Body of pancreas (tissue), 4 donors: ENCODE measurements around the gene SPAG6. TPM values are rescaled to one million over a fixed set of nuclear protein-coding genes. Genes with fewer than 3 reads are reported as not detected.
A peak's percentile ranks its signal among the peaks of the same experiment; 100 is the strongest.

ENCODE experiments used
- ATAC-seq: fragments of 150-250 bp; one replicate; pipeline ENCODE4 v1.9.1; 2016
- DNase-seq, 4 donors: peaks; one replicate each; pipeline ENCODE4 v3.0.0-alpha.2; 2019
- H3K27ac ChIP-seq, 4 donors: fragments of 200-600 bp; sonication (generic); 1 replicate in 3 of 4; 2 replicates in 1 of 4; pipeline versions ENCODE4 v1.5.1 to v1.6.1; 2016 to 2019; ENCODE audit warnings: mild to moderate bottlenecking in 1 of 4, mixed read lengths in 1 of 4, moderate library complexity in 1 of 4
- H3K27me3 ChIP-seq, 2 donors: fragments of 200-600 bp; sonication (generic); one replicate each; pipeline ENCODE4 v1.6.0; 2016; ENCODE audit warnings: mild to moderate bottlenecking in 1 of 2
- H3K36me3 ChIP-seq, 2 donors: fragments of 200-600 bp; sonication (generic); replicated peaks in 1 of 2; 2 replicates each; pipeline ENCODE4 v1.5.1; 2016; ENCODE audit warnings: low read depth in 2 of 2; ENCODE audit not compliant: insufficient read depth in 1 of 2
- H3K4me1 ChIP-seq: fragments of 200-600 bp; sonication (generic); one replicate; pipeline ENCODE4 v1.6.0; 2016
- H3K4me3 ChIP-seq, 2 donors: fragments of 200-600 bp; sonication (generic); 1 replicate in 1 of 2; 2 replicates in 1 of 2; pipeline ENCODE4 v1.5.1; 2016 to 2019
- H3K9me3 ChIP-seq, 3 donors: fragments of 200-600 bp; sonication (generic); 1 replicate in 2 of 3; 2 replicates in 1 of 3; pipeline ENCODE4 v1.5.1; 2016
- POLR2A ChIP-seq, 3 donors: fragments of 450-650 bp; IDR thresholded peaks; one replicate each; pipeline ENCODE4 v1.6.1; 2016; ENCODE audit warnings: antibody characterized with exemption in 3 of 3, mild to moderate bottlenecking in 2 of 3
- WGBS, 2 donors: methylation state at CpG; one replicate each; pipeline ENCODE4 v1.1.5; 2017; 5-methylcytosine and 5-hydroxymethylcytosine counted together
- intact Hi-C: fragments of 100-400 bp; cut with DNase I; formaldehyde crosslinking; loops from one replicate; pipeline ENCODE4 v1.15.1; 2023
- total RNA-seq, 2 donors: library from RNA; depleted of rRNA; stranded (reverse); fragments of >200 nt; gene quantifications; one replicate each; pipeline ENCODE4 v1.1.0, GENCODE V29; 2016
- TF ChIP-seq, protein P1 (sequence below), 7 experiments: fragments of 450-650 bp in 4 of 7; fragments of 200-600 bp in 3 of 7; sonication (generic) in 3 of 7; IDR thresholded peaks; one replicate each; pipeline ENCODE4 v1.5.1; 2016 to 2019; ENCODE audit warnings: antibody characterized with exemption in 7 of 7

The SPAG6 gene
- total RNA-seq, 2 donors from 2014 or later = 0.26 TPM; not detected in 1

DNA sequence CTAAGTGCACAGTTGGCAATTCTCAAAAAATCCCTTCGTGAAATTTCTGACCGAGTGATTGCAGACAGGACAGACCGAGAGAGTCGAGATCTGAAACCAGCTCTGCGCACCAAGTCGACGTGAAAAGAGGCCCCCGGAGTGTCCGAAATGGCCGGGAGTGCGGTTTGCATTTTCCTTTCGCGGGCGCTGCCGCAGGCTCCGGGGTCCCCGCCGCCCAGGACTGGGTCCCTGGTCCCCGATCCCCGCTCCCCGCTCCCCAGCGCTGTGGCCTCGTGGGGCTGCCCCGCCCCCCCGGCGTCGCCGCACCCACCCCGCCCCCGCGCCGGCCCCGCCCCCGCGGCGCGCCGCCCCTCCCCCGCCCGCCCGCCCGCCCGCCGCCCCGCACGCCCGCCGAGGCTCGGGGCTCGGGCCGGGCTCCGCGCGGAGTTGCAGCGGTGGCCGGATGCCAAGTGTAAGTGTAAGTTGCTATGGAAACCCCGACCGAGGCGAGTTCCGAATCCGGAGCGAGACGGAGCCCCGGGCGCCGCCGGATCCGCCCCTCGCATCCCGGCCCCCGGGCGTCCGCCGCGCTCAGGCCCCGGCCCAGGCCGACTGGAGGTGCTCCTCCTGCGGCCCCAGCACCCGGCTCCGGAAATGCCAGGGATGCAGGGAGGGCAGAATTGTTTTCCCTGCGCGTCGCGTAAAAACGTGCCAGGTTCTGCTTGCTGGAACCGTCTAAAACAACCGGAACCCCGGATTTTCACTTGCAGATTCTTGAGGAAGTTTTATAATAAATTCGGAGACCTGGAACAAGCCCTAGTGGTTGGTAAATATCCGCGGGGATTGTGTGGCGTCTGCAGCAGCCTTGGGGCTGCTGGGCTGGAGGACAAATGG, 19.8 kb upstream of the SPAG6 start:
- WGBS, 2 donors = 1 to 3% methylated on average over 21 to 92 of the region's 92 CpGs
- peak in 2 of 3 donors; percentile 26 to 34 for TF ChIP-seq POLR2A (IDR thresholded peaks at IDR 0.05)
- TF ChIP-seq, protein P1, sequence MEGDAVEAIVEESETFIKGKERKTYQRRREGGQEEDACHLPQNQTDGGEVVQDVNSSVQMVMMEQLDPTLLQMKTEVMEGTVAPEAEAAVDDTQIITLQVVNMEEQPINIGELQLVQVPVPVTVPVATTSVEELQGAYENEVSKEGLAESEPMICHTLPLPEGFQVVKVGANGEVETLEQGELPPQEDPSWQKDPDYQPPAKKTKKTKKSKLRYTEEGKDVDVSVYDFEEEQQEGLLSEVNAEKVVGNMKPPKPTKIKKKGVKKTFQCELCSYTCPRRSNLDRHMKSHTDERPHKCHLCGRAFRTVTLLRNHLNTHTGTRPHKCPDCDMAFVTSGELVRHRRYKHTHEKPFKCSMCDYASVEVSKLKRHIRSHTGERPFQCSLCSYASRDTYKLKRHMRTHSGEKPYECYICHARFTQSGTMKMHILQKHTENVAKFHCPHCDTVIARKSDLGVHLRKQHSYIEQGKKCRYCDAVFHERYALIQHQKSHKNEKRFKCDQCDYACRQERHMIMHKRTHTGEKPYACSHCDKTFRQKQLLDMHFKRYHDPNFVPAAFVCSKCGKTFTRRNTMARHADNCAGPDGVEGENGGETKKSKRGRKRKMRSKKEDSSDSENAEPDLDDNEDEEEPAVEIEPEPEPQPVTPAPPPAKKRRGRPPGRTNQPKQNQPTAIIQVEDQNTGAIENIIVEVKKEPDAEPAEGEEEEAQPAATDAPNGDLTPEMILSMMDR (IDR thresholded peaks at IDR 0.05) = peak in 1 of 7 experiments; percentile 11
- peak; percentile 70 to 84 (median 79) for DNase-seq
- Histone ChIP-seq H3K4me1 (peaks cover 36% of the 10 kb centered on the region), H3K27ac (peak overlapping the region in 3 of 4 donors; percentile 56 to 71 (median 69)), H3K4me3 (peak overlapping the region in 1 of 2 donors; percentile 43), H3K27me3 (no peaks in the 10 kb centered on the region), H3K9me3 (no peaks in the 10 kb centered on the region), H3K36me3 (peaks cover 6 to 10% of the 10 kb centered on the region in 2 donors)
- peak; percentile 44 for ATAC-seq
- intact Hi-C loops = no loop called here

- no peak for DNase-seq
- no peaks in the 10 kb centered on the region for H3K9me3 ChIP-seq
- H3K4me1 ChIP-seq = peaks cover 36% of the 10 kb centered on the region
- H3K27ac ChIP-seq = peak overlapping the region in 3 of 4 donors; percentile 56 to 71 (median 69)
- H3K36me3 ChIP-seq = peaks cover 6 to 10% of the 10 kb centered on the region in 2 donors
- H3K27me3 ChIP-seq = no peaks in the 10 kb centered on the region
- no peak for TF ChIP-seq POLR2A (IDR thresholded peaks at IDR 0.05)
- TF ChIP-seq, protein P1 (IDR thresholded peaks at IDR 0.05) = no peak
- 65 to 69% methylated on average over 8 of the region's 8 CpGs for WGBS, 2 donors
- no peak for ATAC-seq
- intact Hi-C loops = no loop called here
- H3K4me3 ChIP-seq = peak overlapping the region in 1 of 2 donors; percentile 43
Observed at GRCh38 chr10:22326145-22326702, 19.1 kb upstream of the SPAG6 start.

DNA sequence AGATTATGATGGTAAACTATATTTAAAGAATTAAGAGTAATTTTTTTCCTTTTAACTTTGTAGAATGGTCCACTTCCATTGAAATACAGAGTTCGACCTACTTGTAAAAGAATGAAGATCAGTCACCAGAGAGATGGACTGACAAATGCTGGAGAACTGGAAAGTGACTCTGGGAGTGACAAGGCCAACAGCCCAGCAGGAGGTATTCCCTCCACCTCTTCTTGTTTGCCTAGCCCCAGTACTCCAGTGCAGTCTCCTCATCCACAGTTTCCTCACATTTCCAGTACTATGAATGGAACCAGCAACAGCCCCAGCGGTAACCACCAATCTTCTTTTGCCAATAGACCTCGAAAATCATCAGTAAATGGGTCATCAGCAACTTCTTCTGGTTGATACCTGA, 16.1 kb upstream of the SPAG6 start:
- no peak for ATAC-seq
- Histone ChIP-seq H3K27ac (no peak overlapping the region), H3K4me1 (peaks cover 16% of the 10 kb centered on the region), H3K36me3 (peaks cover 6 to 10% of the 10 kb centered on the region in 2 donors), H3K9me3 (no peaks in the 10 kb centered on the region), H3K4me3 (no peak overlapping the region), H3K27me3 (peaks cover 0 to 1% of the 10 kb centered on the region in 2 donors)
- intact Hi-C loops = no loop called here
- TF ChIP-seq, protein P1 (IDR thresholded peaks at IDR 0.05) = no peak
- TF ChIP-seq POLR2A (IDR thresholded peaks at IDR 0.05) = no peak
- no peak for DNase-seq
- 90 to 97% methylated on average over 3 of the region's 3 CpGs for WGBS, 2 donors

DNA sequence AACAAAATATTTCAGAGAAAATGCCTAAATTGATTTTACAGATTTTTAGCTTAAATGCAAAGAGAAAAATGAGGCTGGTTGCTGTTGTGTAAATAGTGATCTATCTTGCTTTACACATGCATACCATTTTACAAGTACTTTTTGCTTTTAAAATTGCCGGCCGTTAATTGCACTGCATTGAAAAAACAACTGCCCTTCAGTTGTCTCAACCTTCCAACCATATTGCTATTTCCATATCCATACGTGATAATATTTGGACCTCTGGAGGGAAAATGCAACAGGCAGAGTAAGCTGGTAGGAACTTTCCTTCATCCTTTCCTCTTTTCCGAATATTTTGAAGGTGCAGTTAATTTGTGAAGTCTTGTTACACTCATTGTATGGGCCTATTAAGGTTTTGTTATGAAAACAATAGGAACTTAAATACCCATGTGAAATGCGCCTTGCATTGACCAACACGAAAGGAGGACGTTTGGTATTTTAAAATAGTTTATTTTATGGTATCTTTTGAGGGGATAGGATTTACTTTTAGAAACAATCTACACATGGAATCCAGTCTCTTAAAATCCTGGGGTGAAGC, 13.1 kb upstream of the SPAG6 start:
- Histone ChIP-seq H3K4me3 (no peak overlapping the region), H3K9me3 (no peaks in the 10 kb centered on the region), H3K36me3 (peaks cover 6 to 10% of the 10 kb centered on the region in 2 donors), H3K27ac (no peak overlapping the region), H3K27me3 (peaks cover 11 to 32% of the 10 kb centered on the region in 2 donors), H3K4me1 (peaks cover 26% of the 10 kb centered on the region)
- WGBS, 2 donors = 92 to 93% methylated on average over 7 of the region's 7 CpGs
- intact Hi-C loops = no loop called here
- DNase-seq (no peak), ATAC-seq (no peak)
- no peak for TF ChIP-seq POLR2A (IDR thresholded peaks at IDR 0.05)
- TF ChIP-seq, protein P1 (IDR thresholded peaks at IDR 0.05) = no peak
